ENCODE measurements around the gene SOX13. TPM values are rescaled to one million over a fixed set of nuclear protein-coding genes. Genes with fewer than 3 reads are reported as not detected.

Gene SOX13
- total RNA-seq, 6 experiments from 2014 or later, result 9.9 to 13.5 (median 11.1) TPM

- H3K4me3 Mint-ChIP-seq, result peak overlapping the region; percentile 96
- no peak for DNase-seq
- H3K27me3 Mint-ChIP-seq (ENCODE audit: insufficient read depth), result peaks cover 5% of the 10 kb centered on the region
- no peaks in the 10 kb centered on the region for H3K9me3 Mint-ChIP-seq
- peaks cover 33% of the 10 kb centered on the region for H3K4me1 Mint-ChIP-seq (ENCODE audit: low read depth)
- peak overlapping the region; percentile 81 for H3K27ac Mint-ChIP-seq
- no peak for TF ChIP-seq CTCF (IDR thresholded peaks at IDR 0.05)
- no peaks in the 10 kb centered on the region for H3K36me3 Mint-ChIP-seq (ENCODE audit: low read depth)
Observed at GRCh38 chr1:204073837-204074273, 940 bp downstream of the SOX13 start.

- peak; percentile 50 for DNase-seq
- TF ChIP-seq CTCF (IDR thresholded peaks at IDR 0.05), result peak; percentile 30
- peak overlapping the region; percentile 81; the same call in 1 of the 2 replicates for H3K27ac Mint-ChIP-seq
- H3K9me3 Mint-ChIP-seq, result no peaks in the 10 kb centered on the region
- H3K4me3 Mint-ChIP-seq, result peak overlapping the region; percentile 96
- H3K27me3 Mint-ChIP-seq (ENCODE audit: insufficient read depth), result peaks cover 5% of the 10 kb centered on the region
- H3K36me3 Mint-ChIP-seq (ENCODE audit: low read depth), result no peaks in the 10 kb centered on the region
- H3K4me1 Mint-ChIP-seq (ENCODE audit: low read depth), result peaks cover 34% of the 10 kb centered on the region
Observed at GRCh38 chr1:204074274-204075138, 1.6 kb downstream of the SOX13 start.

GRCh38 chr1:204075139-204075521 lies 2.2 kb downstream of the SOX13 start:
- TF ChIP-seq CTCF (IDR thresholded peaks at IDR 0.05), result no peak
- H3K9me3 Mint-ChIP-seq, result no peaks in the 10 kb centered on the region
- no peak overlapping the region for H3K27ac Mint-ChIP-seq
- H3K27me3 Mint-ChIP-seq (ENCODE audit: insufficient read depth), result peaks cover 2% of the 10 kb centered on the region
- H3K36me3 Mint-ChIP-seq (ENCODE audit: low read depth), result no peaks in the 10 kb centered on the region
- peaks cover 40% of the 10 kb centered on the region for H3K4me1 Mint-ChIP-seq (ENCODE audit: low read depth)
- no peak for DNase-seq
- H3K4me3 Mint-ChIP-seq, result peak overlapping the region; percentile 96

- H3K27ac Mint-ChIP-seq, result no peak overlapping the region
- peaks cover 51% of the 10 kb centered on the region for H3K4me1 Mint-ChIP-seq (ENCODE audit: low read depth)
Observed at GRCh38 chr1:204075890-204076846, 3.3 kb downstream of the SOX13 start.

More at GRCh38 chr1:204075890-204076846, 3.3 kb downstream of the SOX13 start:
- Mint-ChIP-seq H3K36me3 (ENCODE audit: low read depth) (no peaks in the 10 kb centered on the region), H3K9me3 (no peaks in the 10 kb centered on the region), H3K27me3 (ENCODE audit: insufficient read depth) (peaks cover 2% of the 10 kb centered on the region), H3K4me3 (peak overlapping the region; percentile 96)
- no peak for DNase-seq
- TF ChIP-seq CTCF (IDR thresholded peaks at IDR 0.05), result no peak
